GM04504 (cell line): ENCODE data around the gene UGT3A2.
"Not testable (repeated sequence)": the region's sequence is repeated elsewhere in the genome, so short reads cannot be mapped to it uniquely, and the experiment has no call there.

Experiments
- DNase-seq: peaks from one replicate; pipeline ENCODE4 v3.0.0-alpha.2; 2012; ENCODE audit warnings: low read depth

UGT3A2 gene

DNA sequence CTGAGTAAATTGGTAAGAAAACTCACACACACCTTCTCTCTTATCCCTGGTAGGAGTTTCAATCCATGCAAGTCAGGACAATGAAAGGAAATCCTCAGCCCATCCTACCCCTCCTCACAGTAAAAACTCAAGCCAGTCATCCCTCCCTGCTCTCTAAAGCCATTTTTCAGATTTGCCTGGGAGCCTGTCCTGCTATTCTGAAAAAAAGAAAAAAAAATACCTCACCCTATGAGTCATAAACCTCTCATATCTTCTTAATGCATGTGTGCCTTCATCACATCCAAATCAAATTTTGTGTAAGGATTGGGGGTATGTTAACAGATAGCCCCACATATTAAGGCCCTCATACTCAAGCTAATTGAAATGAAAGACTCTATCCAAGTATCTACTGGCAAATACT, 14.1 kb downstream of the UGT3A2 start:
- DNase-seq, result no peak

DNA sequence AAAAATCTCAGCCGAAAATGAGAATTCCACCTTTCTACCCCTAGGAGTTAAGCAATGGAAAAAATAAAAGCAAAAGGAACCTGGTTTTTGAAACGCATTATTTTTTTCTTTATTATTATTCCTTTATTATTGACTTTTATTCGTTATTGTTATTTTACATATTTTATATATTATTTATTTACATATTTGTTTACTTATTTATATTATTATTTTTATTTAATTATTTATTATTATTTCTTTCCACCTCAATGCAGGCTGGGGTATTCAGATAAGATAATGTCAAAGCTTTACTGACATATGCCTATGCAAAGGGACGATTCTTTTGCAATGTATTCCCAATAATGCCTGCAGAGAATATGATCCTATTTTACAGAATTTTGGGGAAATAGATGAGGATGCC, 16.7 kb downstream of the UGT3A2 start:
- no peak for DNase-seq

DNA sequence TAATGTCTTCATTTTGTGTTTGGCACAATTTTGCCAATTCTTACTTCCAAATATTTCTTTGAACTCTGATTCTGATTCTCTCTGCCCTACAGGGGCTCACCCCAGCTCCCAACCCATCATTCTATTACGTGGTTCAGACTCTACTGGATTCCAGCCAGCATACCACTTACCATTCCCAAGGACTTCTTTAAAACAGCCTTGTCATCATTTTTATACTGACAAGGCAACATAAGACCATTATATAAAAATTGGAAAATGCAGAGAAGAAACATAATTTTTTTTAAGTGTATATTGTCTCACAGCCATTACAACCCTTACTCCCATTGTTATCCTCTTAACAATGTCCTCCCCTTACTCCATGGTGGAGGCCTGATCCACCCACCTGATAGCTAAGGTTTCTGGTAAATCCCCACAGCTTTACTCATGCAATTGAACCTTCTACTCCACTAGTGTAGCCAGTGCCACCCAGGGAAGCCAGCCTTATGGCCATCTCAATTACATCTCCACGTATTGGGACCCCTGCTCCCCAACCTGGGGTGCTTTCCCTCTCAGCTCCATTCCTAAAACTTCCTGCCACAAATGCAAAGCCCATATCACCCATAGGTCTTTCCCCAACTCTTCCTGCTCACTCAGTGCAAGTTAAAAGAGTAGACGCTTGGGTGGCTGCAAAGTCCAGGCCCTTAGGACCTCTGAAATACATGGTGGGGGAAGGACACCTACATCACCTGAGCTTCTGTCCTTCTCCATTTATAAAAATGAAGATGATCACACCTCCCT, 19.1 kb downstream of the UGT3A2 start:
- no peak for DNase-seq

- DNase-seq, result no peak
These were observed 20.8 kb downstream of the UGT3A2 start for GRCh38 chr5:36045895-36046294.

DNA sequence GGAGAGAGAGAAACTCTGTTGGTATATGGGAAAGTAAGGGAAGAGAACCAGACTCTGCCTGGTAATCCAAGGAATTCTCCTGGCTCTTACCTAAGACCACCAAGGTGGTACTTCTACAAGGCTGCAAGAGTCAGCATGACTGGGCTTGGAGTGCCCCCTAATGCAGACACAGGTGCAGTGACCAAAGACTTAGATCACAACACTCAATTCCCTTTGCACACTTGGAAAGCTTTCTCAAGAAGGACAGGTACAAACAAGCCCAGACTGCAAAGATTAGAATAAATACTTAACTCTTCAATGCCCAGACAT, 25.2 kb downstream of the UGT3A2 start:
- no peak for DNase-seq

- DNase-seq, result no peak
These were observed 25.8 kb downstream of the UGT3A2 start for GRCh38 chr5:36040651-36041536.

DNA sequence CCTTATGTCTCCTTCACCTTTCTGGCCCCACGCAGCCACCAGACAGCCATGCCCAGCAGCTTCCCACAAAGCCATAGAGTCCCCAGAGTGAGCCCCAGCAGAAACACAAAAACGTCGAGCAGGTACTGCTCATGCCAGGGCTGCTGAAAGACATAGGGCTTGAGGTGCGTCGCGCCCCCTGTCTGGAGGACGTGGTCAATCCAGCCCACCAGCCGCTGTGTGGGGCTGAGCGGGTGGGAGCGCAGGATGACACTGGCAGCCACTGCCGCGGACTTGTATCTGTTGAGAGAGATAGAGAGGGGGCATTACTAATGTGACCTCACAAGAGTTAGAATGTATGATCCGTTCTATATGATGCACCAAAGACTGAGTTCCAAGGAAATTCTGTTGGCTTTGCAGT, 31.0 kb downstream of the UGT3A2 start:
- no peak for DNase-seq

- DNase-seq, result not testable (repeated sequence)
These were observed 32.0 kb downstream of the UGT3A2 start for GRCh38 chr5:36034536-36035134.

DNA sequence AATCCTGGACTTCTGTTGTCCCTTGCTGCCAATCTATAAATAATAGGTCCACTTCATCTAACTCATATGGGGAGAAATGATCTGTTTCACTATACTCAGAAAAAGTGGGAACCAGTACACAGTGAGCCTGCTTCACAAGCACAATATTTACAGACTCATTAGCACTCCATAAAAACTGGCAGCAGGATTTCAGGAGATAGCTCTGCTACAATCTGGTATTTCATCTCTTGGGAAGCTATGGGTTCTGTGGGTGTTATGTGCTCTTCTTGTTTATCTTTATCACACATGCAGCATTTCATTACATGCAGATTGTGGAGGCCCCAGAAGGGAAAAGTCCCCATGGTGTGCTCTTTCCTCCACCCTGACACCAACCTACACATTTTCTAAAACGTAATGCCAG, 33.2 kb downstream of the UGT3A2 start:
- no peak for DNase-seq

GRCh38 chr5:36033047-36033446, 33.6 kb downstream of the UGT3A2 start:
- DNase-seq, result no peak

DNA sequence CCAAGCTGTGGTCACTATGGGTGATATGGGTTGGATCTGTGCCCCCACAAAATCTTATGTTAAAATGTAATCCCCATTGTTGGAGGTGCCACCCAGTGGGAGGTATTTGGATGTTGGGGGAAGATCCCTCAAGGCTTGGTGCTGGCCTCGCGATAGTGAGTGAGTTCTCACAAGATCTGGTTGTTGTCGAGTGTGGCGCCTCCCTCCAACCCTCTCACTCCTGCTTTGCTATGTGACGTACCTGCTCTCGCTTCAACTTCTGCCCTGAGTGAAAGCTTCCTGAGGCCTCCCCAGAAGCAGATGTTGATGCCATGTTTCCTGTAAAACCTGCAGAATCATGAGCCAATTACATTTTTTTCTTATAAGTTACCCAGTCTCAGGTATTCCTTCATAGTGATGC, 35.5 kb downstream of the UGT3A2 start:
- DNase-seq, result no peak

DNA sequence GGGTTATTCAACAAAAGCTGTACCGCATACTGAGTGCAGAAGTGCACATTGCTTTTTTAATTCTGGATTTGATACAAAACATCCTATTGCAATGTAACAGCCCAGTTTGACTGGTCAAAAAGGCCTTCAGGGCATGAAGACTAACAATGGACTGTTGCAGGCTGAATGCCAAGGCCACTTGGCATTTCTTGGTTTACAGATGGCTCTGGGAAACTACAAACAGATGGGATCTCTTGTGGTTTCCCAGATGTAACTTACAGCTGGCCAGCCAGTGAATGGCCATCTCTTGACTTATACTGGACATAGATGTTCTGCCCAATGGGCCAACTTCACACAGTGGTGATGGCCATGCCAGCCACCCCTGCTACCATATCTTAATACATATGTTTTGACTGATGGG, 36.8 kb downstream of the UGT3A2 start:
- DNase-seq, result peak; percentile 1

- no peak for DNase-seq
These were observed 37.7 kb downstream of the UGT3A2 start for GRCh38 chr5:36028816-36029465.

DNA sequence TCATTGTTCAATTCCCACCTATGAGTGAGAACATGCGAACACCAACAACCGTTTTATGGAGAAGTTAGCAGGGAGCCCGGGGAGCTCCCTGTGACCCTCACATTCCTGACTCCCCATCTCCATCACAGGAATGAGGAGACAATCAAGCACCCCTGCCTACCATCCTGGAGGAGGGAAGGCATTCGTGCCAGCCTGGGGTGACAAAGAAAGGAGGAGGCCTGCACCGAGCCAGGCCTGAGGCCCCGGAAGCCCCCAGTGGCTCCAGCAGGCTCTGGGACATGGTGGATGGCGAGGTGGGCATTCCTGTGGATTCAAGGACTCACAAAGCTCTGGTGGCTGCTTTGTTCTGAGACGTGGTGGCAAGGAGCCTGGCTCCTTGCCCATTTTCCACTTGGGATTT, 39.0 kb downstream of the UGT3A2 start:
- DNase-seq, result no peak

DNA sequence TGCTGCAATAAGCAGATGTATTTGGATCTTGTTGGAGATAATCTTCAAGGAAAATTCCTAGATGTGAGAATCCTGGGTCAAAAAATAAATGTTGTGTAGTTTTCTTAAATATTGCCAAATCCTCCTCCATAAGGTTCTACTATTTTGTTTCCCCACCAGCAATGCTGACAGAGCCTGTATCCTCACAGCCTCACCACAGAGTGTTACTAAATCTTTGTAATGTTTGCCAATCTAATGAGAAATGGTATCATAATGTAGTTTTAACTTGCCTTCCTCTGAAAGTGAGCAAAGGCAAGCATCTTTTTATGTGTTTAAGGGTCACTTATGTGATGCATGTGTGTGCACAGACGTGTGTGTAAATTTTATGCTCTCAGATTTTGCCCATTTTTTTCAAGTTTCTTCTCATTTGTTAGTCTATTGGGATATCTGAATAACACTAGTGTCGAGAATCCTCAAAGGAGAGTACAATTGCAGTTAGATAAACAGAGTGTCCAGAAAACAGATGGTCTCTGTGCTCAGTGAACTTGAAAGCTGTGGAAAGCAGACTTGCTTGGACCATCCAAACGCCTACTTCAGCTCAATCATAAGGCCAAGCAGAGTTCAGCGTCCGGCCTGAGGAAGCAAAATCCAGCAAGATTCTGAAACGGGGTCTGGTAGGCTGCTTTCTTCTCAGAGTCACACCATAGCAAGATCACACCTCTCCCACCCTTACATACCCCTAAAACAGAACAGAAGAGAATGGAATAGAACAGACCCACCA, 39.8 kb downstream of the UGT3A2 start:
- no peak for DNase-seq

DNA sequence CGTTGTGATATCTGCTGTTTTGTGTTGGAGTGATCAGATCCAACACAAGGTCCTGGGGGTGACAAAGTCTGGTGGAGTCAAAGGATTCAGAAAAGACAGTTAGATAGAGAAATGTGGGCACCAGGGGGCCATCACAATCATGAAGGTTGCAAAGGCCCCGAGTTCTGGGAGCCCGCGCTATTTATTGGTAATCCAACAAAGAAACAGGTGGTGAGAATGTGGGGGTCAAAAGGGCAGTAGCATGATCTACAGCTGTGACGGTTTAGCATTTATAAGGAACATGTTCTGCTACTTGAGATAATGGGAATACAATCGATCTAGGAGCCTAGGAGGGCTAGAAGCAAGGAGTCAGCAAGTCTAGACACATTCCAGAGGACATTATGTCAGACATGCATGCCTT, 44.4 kb downstream of the UGT3A2 start:
- not testable (repeated sequence) for DNase-seq

DNA sequence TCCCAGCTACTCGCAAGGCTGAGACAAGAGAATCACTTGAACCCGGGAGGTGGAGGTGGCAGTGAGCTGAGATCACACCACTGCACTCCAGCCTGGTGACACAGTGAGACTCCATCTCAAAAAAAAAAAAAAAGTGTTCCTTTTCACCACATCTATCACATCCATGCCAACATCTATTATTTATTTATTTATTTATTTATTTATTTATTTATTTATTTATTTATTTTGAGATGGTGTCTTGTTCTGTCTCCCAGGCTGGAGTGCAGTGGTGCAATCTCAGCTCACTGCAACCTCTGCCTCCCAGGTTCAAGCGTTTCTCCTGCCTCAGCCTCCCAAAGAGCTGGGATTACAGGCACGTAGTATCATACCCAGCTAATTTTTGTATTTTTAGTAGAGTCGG, 47.1 kb downstream of the UGT3A2 start:
- not testable (repeated sequence) for DNase-seq

DNA sequence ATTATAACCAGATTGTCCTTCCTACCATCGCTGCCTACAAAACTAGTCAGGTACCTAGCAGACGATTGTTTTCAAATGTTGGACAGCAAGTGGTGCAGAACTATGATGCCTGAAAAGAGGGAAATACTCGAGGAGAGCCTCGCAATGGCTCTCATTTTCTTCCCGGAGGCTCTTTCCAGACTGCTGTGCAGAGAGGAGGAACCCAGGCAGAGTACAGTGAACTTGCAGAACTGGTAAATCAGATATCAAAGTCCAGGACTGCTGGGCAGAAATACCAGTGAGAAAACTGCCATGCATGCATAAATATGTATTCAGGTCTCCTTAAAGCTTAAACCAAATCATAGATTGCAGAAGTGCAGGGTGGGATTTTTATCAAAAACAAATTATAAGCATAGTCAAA, 49.1 kb downstream of the UGT3A2 start:
- no peak for DNase-seq

GRCh38 chr5:36017004-36017403, 49.7 kb downstream of the UGT3A2 start:
- no peak for DNase-seq

- DNase-seq, result no peak
These were observed 53.5 kb downstream of the UGT3A2 start for GRCh38 chr5:36013182-36013581.

DNA sequence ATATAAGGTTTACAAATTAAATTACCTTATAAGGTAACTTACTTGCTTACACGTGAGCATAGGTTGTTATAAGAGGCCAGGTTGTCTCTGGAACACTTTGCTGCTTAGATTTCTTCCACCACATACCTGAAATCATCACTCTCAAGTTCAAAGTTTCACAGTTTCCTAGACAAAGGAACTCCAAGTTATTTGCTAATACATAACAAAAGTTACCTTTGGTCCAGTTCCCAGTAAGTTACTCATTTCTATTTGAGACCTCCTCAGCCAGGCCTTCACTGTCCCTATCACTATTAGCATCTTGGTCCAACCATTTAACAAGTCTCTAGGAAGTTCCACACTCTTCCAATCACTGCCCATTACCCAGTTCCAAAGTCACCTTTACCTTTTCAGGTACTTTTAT, 57.0 kb downstream of the UGT3A2 start:
- no peak for DNase-seq

GRCh38 chr5:36007366-36007765, 59.3 kb downstream of the UGT3A2 start:
- no peak for DNase-seq
